GM13977 (cell line): ENCODE results near the gene RFPL4AL1.
"Not testable (repeated sequence)": the region's sequence is repeated elsewhere in the genome, so short reads cannot be mapped to it uniquely, and the experiment has no call there.

Experiments
- DNase-seq: peaks from one replicate; pipeline ENCODE4 v3.0.0; 2012; ENCODE audit warnings: low spot score
- CTCF ChIP-seq: IDR thresholded peaks from 2 replicates; pipeline ENCODE4 v1.5.1; 2012; ENCODE audit warnings: mild to moderate bottlenecking, control low read depth; ENCODE audit not compliant: insufficient read depth; ENCODE audit errors: extremely low read depth, missing control alignments
- in situ Hi-C: fragments of 300-500 bp; cut with MboI; formaldehyde crosslinking; loops from one replicate; pipeline ENCODE4 v1.12.0; 2022; ENCODE audit warnings: low sequenced_read_pairs, low pct_unique_long_range_greater_than_20kb, mixed read lengths, inconsistent platforms; ENCODE audit not compliant: unreplicated experiment

RFPL4AL1 gene

DNA sequence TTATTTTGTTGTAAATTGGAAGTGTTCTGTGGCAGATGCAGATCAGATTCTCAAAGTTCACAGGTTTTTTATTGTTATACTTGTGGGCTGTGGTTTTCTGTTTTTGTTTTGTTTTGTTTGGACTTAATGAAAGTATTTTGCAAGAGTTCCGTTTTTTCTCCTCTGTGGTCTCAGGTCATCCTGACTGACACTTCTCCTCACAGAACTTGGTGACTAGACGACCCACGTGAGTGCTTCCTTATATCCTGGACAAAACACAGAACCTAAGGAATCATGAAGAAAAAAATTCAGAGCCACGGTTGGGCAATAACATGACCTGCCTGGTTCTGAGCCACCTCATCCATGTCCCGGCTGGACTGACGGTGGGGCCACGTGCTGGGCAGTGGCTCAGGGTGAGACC, 2.5 kb upstream of the RFPL4AL1 start:
- in situ Hi-C loops: no loop called here
- TF ChIP-seq CTCF: no peak
- no peak for DNase-seq

DNA sequence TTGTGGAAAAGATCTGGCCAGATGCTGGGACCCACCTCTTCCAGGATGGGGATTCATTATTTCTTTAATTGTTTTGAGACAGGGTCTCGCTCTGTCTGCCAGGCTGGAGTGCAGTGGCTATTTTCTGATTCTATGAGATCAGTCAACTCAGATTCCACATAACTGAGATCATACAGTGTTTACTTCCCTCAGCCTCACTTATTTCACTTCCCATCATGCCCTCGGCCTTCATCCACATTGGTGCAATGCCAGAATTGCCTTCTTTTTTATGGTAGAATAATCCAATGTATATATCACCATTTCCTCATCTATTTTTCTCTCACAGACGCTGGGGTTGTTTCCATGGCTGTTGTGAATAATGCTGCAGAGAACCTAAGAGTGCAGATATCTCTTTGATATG, 714 bp downstream of the RFPL4AL1 start:
- DNase-seq, in situ Hi-C loops: not testable (repeated sequence)

DNA sequence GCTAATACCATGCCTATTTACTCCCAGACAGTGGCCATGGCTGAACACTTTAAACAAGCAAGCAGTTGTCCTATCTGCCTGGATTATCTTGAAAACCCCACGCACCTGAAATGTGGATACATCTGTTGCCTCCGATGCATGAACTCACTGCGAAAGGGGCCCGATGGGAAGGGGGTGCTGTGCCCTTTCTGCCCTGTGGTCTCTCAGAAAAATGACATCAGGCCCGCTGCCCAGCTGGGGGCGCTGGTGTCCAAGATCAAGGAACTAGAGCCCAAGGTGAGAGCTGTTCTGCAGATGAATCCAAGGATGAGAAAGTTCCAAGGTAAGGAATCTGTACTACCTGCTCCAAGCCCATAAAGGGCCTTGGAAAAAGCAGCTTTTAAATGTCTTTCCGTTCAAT, 8.6 kb downstream of the RFPL4AL1 start:
- TF ChIP-seq CTCF: no peak
- in situ Hi-C loops: no loop called here
- no peak for DNase-seq

DNA sequence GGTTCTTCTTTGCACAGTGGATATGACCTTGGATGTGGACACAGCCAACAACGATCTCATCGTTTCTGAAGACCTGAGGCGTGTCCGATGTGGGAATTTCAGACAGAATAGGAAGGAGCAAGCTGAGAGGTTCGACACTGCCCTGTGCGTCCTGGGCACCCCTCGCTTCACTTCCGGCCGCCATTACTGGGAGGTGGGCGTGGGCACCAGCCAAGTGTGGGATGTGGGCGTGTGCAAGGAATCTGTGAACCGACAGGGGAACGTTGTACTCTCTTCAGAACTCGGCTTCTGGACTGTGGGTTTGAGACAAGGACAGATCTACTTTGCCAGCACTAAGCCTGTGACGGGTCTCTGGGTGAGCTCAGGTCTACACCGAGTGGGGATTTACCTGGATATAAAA, 9.4 kb downstream of the RFPL4AL1 start:
- in situ Hi-C loops: no loop called here
- no peak for DNase-seq
- TF ChIP-seq CTCF: no peak

GRCh38 chr19:55781112-55781511, 12.2 kb downstream of the RFPL4AL1 start:
- no peak for DNase-seq
- in situ Hi-C loops: no loop called here
- TF ChIP-seq CTCF: no peak

DNA sequence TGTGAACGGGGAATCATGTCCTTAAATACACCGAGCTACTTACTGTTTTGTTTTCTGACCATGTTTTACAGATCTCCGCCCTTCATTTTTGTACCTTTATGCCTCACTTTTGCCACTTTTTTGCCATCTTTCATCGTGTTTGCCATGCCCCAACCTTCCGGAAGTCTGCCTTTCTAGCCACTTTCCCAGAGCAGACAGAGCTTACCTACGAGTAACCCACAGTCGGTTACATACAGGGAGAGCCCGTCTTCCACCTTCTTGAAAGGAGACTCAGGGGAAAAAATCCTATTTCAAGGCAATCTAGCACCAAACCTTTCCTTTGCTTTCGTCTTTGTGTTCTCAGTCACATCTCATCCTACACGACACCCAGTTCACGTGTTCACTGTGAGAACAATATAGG, 26.1 kb downstream of the RFPL4AL1 start:
- TF ChIP-seq CTCF: no peak
- in situ Hi-C loops: no loop called here

DNA sequence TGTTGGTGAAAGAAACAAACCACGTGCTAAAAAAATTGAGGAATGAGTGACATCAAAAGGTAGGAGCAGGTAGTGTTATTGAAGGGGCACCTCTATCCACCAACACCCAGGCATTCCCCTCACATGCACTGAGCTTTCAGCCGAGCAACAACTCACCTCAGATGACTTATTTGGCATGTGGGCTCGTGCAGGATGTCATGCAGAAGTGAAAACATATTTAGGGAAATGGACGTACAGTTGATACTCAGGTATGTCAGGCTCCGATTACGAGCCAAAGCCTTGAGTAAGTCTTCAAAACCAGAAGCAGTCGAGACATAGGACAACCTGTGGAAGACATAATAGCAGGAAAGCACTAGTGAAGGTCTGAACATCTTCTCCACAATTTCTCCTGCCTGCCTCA, 32.5 kb downstream of the RFPL4AL1 start:
- in situ Hi-C loops: no loop called here
- TF ChIP-seq CTCF: no peak
- no peak for DNase-seq

More for the DNA sequence above, 26.1 kb downstream of the RFPL4AL1 start:
- no peak for DNase-seq
